NOMO-1 treated with dmso at 0.1 percent for 144 hours (cell line): Measurements from ENCODE around the gene SMIM31.

Experiments
- DNase-seq: peaks from one replicate; lab custom pipeline; 2025; ENCODE audit not compliant: unreplicated experiment; lab: John Stamatoyannopoulos, UW

SMIM31 gene

DNA sequence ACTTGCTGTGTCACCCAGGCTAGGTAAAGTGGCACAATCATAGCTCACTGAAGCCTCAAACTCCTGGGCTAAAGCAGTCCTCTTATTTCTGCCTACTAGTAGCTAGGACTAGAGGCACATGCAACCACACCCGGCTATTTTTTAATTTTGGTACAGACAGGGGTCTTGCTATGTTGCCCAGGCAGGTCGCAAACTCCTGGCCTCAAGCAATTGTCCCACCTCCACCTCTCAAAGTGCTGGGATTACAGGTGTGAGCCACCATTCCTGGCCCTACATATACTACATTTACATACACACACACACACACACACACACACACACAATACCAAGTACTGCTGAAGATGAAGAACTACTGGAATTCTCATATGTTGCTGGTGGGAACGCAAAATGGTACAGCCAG, 26.9 kb downstream of the SMIM31 start:
- no peak for DNase-seq

DNA sequence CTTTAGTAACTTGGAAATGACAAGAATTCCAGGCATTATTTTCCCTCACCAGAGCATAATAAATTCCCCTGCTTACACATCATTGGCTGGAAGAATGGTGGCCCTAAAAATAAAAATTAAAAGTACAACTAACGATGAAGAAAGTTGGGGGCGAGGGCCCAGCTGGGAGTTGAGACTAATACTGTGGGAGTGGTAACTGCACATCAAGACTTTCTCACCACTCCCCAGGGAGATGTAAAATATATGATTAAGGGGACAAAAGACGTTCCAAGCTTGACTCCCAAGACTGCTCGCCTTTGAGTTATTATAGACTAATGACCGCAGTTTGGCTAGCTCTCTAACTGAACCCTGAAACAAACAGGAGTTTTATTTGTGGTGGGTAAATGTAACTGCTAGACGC, 30.0 kb downstream of the SMIM31 start:
- no peak for DNase-seq

DNA sequence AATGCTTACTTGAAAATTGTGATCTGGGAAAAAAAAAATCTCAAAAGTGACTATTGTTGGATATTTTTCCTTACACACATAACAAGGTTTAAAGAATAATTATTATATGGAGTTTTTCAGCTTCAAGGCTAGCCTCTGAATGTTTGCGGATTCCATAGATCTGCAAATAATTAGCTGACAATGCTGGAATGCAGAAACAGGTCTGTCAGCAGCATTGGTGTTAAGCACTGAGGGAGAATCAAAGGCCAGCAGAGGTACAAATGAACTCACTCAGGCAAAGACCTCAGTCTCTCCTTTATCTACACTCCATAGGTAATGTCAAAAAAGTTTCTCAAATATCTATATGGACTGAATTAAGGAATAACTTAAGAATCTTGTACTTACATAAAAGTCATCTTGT, 35.1 kb downstream of the SMIM31 start:
- no peak for DNase-seq

DNA sequence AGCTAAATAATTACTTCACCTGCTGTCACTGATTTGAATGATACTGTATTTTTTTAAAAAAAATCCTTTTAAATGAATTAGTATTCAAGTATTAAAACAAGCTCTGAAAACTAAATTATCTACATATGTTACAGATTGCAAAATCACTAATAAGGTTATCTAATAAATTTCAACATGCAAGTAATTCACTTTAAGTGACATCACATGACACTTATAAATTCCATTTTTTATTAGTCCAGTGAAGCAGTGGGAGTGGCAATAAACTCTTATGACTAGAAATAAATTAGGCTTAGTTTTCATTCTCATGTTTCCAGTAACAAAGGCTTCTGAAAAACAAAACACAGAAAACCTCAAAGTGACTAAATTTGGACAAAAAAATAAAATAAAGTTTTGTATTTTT, 36.3 kb downstream of the SMIM31 start:
- DNase-seq, result no peak

DNA sequence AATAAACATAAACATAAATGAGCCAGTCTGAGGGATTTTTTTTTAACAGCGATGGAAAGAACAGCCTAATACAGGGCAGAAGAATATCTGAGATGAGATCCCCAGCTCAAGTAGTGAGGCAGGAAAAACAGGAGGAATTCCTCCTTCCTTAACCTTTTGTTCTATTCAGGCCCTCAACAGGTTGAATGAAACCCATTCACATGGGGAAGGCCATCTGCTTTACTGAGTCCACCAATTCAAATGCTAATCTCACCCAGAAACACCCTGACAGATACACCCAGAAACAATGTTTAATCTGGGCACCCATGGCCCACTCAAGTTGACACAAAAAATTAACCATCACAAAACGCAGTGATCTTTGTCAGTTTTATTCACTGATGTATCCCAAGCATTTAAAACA, 45.5 kb downstream of the SMIM31 start:
- DNase-seq, result no peak

DNA sequence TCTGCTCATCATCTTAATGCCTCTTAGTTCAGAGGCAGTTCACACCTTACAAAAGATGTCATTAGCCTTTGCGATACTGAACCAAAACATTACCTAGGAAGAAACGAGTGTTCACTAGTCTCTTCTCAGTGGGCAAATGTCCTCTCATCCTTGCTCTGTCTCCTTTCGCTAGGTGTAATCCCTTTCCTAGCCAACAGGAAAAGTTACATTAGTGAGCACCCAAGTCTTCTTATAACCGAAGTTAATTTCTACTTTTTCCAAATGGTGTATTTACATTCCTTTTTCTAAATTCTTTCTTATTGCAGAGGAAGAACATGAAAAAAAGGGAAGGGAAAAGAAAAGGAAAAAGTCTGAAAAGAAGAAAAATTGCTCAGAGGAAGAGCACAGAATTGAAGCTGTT, 46.9 kb downstream of the SMIM31 start:
- no peak for DNase-seq

DNA sequence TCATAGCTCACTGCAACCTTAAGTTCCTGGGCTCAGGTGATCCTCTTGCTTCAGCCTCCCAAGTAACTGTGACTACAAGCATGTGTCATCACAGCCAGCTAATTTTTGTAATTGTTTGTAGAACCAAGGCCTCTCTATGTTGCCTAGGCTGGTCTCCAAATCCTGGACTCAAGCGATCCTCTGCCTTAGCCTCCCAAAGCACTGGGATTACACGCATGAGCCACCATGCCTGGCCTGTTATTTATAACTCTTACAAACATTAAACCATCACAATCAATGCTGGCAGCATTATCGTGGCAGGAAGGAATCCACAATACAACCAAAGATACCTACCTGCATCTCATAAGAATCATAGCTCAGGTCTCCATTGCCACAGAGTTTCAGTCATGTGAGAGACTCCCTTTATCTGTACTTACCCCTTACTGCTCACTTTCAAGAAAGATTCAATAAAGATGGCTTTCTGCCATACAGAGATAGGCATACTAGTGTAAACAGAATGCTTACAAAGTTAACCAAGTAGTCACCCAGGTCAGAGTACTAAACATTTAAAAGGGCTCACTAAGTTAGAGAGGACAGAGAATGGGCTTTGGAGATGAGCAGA, 48.5 kb downstream of the SMIM31 start:
- no peak for DNase-seq

DNA sequence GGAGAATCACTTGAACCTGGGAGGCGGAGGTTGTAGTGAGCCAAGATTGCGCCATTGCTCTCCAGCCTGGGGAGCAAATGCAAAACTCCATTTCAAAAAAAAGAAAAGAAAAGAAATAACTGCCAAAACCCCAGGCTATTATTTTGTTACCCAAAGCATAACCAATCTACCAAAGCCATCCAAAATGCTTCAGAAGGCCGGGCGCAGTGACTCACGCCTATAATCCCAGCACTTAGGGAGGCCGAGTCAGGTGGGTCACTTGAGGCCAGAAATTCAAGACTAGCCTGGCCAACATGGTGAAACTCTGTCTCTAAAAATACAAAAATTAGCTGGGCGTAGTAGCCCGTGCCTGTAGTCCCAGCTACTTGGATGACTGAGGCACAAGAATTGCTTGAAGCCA, 49.8 kb downstream of the SMIM31 start:
- no peak for DNase-seq

DNA sequence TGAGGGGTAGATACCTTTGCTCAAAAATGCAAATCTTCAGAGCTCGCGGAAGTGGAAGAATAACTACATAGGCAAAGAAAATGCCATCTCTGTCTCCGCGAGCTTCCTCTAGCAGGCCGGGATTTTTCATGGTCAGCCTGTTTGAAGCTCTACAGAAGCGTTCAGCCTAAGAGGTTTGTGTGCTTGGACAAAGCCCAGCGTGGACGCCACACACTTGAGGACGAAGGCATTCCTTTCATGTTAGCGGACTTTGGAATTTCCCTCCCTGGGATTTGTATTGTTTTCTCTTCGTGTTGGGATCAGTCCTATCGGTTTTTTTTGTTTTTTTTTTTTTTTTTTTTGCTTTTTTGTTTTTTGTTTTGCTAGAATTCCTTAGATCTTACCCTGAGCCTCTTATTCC, 53.7 kb downstream of the SMIM31 start:
- DNase-seq, result no peak

DNA sequence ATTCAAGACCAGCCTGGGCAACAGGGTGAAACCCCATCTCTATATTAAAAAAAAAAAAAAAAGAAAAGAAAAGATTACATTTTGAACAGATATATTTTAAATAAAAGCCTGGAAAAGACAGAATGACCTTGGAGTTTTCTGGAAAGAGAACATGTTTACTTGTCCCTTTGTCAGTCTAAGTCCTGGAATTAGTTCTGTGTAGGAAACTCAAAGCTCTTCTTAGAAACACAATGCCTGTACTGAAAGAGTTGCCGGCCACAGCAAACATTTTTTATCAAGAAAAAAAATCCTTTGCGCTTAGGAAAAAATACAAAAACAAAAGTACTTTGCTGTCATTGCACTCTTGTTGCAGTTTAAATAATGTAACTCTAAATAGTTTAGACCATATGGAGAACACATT, 59.6 kb downstream of the SMIM31 start:
- DNase-seq, result no peak

DNA sequence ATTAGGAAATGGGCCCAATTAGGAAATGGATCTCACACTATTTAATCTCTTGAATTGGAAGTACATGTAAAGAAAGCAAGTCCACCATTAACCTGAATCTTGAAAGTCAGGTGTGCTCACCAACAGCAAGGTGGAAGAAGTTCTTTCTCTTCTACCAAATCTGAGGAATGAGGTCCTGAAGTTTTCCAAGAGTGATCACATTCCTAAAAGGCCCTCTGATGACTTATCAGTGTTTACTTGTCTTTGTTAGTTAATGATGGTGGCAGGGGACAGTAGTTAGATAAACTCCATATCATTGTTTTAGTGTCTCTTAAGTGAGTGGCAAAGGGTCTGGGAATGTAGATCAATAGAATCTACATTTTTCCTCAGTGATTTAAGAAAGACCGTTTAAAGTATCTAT, 61.8 kb downstream of the SMIM31 start:
- no peak for DNase-seq

DNA sequence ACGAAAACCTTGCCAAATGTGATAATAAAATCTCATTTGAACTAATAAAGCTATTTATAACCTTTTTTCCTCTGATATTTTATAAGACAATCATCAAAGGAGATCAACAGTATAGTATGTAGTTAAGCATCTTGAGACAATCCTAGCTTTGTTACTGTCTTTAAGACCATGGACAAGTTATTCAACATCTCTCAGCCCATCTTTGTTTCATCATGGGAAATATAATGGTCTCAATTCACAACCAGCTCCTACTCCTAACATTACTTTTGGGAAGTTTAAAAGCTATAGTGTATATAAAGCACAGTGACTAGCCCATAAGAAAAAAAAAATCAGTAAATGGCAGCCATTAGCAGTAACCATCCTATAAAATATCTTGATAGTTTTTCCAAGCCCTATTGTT, 65.4 kb downstream of the SMIM31 start:
- DNase-seq, result no peak

DNA sequence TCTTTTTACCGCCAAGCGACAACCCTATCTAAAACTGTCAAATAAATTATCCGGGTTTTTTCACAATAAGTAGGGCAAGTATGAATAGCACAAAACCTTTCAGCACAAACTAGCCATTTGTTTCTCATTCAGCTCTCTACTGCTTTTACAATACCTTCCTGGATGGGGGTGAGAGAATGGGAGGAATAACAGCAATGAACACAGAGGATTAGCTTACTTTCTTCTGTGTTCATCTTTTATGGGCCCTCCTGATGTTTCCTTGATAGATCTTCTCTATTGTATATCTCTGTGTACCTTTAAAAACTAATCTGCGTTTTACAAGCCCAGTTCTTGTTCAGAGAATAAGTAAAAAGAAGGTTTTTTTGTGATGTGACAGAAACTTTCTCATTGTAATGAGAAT, 67.8 kb downstream of the SMIM31 start:
- no peak for DNase-seq

DNA sequence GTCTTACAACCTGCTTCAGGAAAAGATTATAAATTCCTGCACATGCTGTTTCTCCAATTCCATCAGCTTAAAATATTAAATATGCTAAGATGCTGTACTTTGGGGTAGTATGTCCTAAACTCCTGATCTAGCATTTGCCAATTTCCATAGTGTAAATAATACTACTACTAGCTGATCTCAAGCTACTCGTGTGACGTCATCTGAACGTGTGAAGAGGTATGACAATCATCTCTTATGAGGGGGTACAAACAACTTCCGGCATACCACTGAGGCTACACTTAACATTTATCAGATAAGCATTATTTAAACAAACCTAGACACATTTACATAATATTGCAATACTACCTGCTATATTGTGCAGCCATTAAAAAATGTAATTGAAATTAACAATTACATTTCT, 70.7 kb downstream of the SMIM31 start:
- no peak for DNase-seq

DNA sequence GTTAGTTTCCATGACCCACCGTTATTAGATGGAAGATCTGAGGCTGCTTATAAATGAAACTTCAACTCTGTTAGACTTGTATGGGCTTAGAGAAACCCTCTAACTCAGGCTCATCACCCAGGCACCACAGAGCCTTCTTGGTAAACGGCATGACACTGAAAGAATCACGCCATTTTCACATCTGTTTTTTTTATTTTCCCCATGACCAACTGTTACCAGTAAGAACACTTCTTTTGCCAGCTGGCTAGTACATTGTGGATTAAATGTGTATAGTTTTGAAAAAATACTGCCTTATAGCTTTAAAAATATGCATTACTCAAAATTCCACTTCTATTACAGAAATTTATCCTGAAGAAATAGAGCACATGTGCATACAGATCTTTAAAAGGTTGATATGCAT, 75.0 kb downstream of the SMIM31 start:
- no peak for DNase-seq

DNA sequence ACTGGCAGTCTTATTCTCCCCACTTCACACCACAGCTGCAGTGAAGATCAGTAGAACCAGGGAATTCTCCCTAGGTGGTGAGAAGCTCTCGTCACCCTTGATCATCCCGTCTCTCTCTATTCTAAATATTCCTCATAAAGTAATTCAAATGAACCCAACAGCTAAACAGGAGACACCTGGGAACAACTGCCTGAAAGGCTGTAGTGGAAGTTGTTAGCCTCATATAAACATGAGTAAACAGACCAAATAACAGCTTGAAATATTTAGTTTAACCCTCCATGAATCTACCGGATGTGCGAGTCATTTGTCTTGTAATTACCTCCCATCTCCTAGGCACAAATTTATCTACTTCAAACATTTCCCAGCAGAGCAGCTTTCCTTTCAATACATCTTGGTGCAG, 92.6 kb downstream of the SMIM31 start:
- no peak for DNase-seq

DNA sequence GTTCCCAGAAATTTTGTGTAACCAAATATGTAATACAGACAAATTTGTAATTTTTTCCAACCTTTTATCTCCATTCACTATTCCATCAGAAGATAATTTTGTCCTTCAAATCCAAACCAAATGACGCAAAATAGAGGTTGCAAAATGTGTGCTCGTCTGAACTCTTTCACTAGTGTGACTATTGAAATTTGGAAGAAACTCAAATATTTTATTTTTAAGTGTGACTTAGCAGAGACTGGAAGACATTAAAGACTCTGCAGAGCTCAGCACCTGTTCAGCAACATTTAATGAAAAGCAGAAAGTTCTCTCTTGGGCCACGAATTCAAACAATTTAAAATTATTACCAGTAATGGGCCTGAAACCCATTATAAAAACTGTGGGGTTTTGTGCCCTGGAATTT, 93.1 kb downstream of the SMIM31 start:
- no peak for DNase-seq

DNA sequence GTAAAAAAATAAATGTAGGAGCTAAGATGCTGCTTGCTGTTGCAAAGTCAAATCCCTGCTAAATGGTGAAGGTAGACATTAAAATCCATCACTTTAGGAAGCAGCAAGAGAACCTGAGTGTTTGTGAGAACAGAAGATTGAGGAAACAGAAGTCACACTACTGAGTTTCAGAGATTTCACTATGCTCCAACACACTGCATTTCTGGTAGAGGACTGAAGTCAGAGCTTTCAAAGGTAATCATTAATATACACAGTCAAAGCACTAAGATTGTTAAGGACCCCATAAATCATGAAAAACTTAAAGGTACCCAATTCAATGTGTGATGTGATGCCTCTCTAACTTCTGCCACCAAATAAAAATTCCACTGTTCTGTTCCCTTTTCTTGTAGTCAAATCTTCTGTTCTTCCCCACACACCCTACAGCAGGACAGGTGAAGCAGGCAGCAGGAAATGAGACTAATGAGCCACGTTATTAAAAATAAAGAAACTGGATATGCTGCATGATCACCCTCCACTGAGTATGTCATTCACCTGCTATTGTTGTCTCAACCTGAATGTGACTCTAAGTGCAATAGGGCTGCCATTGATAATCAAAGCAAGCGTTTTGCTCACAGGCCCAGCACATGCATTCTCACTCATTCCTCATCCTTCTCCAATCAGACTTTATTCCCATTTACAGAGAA, 94.2 kb downstream of the SMIM31 start:
- no peak for DNase-seq
